HEK293 (cell line): ENCODE results near the gene NHS.

Experiments
- CTCF ChIA-PET: fragments of 350-600 bp; formaldehyde crosslinking; extraction: SDS; loops from one replicate; lab custom pipeline; 2021; ENCODE audit warnings: antibody characterized with exemption; lab: Yijun Ruan, JAX
- POLR2A ChIA-PET: fragments of 300-600 bp; formaldehyde crosslinking; extraction: SDS; loops from one replicate; lab custom pipeline; 2020; ENCODE audit warnings: antibody characterized with exemption, inconsistent platforms; lab: Yijun Ruan, JAX
- H3K27ac ChIP-seq: fragments of 200-500 bp; sonication (Bioruptor generic); 2 replicates; pipeline ENCODE4 v1.5.1; 2014; ENCODE audit warnings: low read depth, low read length, control low read depth, inconsistent platforms; ENCODE audit errors: extremely low read depth
- H3K36me3 ChIP-seq, 2 experiments: fragments of 200-500 bp in 1 of 2; sonication (Bioruptor generic) in 1 of 2; 1 replicate in 1 of 2; 2 replicates in 1 of 2; pipeline ENCODE4 v1.5.1; 2014 to 2017; ENCODE audit warnings: inconsistent platforms in 2 of 2, low read length in 2 of 2; ENCODE audit not compliant: control insufficient read depth in 2 of 2, insufficient read depth in 1 of 2
- H3K4me1 ChIP-seq: fragments of 200-500 bp; sonication (Bioruptor generic); 2 replicates; pipeline ENCODE4 v1.5.1; 2014; ENCODE audit warnings: mild to moderate bottlenecking, low read length, inconsistent platforms; ENCODE audit not compliant: control insufficient read depth, insufficient read depth
- H3K4me3 ChIP-seq: 2 replicates; pipeline ENCODE4 v1.5.1; 2011; ENCODE audit warnings: low read depth, mild to moderate bottlenecking, control low read depth, low read length, moderate library complexity
- H3K9me3 ChIP-seq: fragments of 200-500 bp; sonication (Bioruptor generic); 2 replicates; pipeline ENCODE4 v1.5.1; 2014; ENCODE audit warnings: low read depth, low read length, inconsistent platforms; ENCODE audit not compliant: control insufficient read depth, insufficient read depth
- REPIN1 ChIP-seq: fragments of 450-650 bp; formaldehyde crosslinking; IDR thresholded peaks from 2 replicates; pipeline ENCODE4 v1.5.1; 2017; ENCODE audit warnings: missing biosample characterization, missing genetic modification characterization, low read depth
- SP7 ChIP-seq: fragments of 450-650 bp; formaldehyde crosslinking; IDR thresholded peaks from 2 replicates; pipeline ENCODE4 v1.5.1; 2016; ENCODE audit warnings: missing biosample characterization, missing genetic modification characterization
- ZFHX2 ChIP-seq: fragments of 450-650 bp; formaldehyde crosslinking; conservative IDR thresholded peaks from 2 replicates; pipeline ENCODE4 v1.5.1; 2016; ENCODE audit warnings: missing biosample characterization, missing genetic modification characterization
- ZFP3 ChIP-seq: fragments of 450-650 bp; formaldehyde crosslinking; IDR thresholded peaks from 2 replicates; pipeline ENCODE4 v1.5.1; 2016; ENCODE audit warnings: low read depth, missing biosample characterization, missing genetic modification characterization
- ZNF121 ChIP-seq: fragments of 450-650 bp; formaldehyde crosslinking; IDR thresholded peaks from 2 replicates; pipeline ENCODE4 v1.5.1; 2016; ENCODE audit warnings: missing biosample characterization, missing genetic modification characterization
- ZNF174 ChIP-seq: fragments of 450-650 bp; formaldehyde crosslinking; IDR thresholded peaks from 2 replicates; pipeline ENCODE4 v1.5.0; 2017; ENCODE audit warnings: missing biosample characterization, mild to moderate bottlenecking, missing genetic modification characterization
- ZNF175 ChIP-seq: fragments of 450-650 bp; formaldehyde crosslinking; IDR thresholded peaks from 2 replicates; pipeline ENCODE4 v1.5.1; 2016; ENCODE audit warnings: missing biosample characterization, missing genetic modification characterization
- ZNF19 ChIP-seq: fragments of 450-650 bp; formaldehyde crosslinking; IDR thresholded peaks from 2 replicates; pipeline ENCODE4; 2016; ENCODE audit warnings: missing biosample characterization, missing genetic modification characterization, low read depth
- ZNF239 ChIP-seq: fragments of 450-650 bp; formaldehyde crosslinking; IDR thresholded peaks from 2 replicates; pipeline ENCODE4 v1.5.1; 2016; ENCODE audit warnings: missing biosample characterization, missing genetic modification characterization
- ZNF24 ChIP-seq: fragments of 450-650 bp; formaldehyde crosslinking; IDR thresholded peaks from 2 replicates; pipeline ENCODE4 v1.5.1; 2016; ENCODE audit warnings: missing biosample characterization, missing genetic modification characterization
- ZNF473 ChIP-seq: fragments of 450-650 bp; formaldehyde crosslinking; IDR thresholded peaks from 2 replicates; pipeline ENCODE4 v1.5.1; 2017; ENCODE audit warnings: missing biosample characterization, missing genetic modification characterization
- ZNF530 ChIP-seq: fragments of 450-650 bp; formaldehyde crosslinking; IDR thresholded peaks from 2 replicates; pipeline ENCODE4 v1.5.1; 2016; ENCODE audit warnings: low read depth, missing biosample characterization, missing genetic modification characterization
- ZNF544 ChIP-seq: fragments of 450-650 bp; formaldehyde crosslinking; IDR thresholded peaks from 2 replicates; pipeline ENCODE4 v1.5.0; 2017; ENCODE audit warnings: missing biosample characterization, missing genetic modification characterization
- ZNF558 ChIP-seq: fragments of 450-650 bp; formaldehyde crosslinking; IDR thresholded peaks from 2 replicates; pipeline ENCODE4 v1.5.1; 2016; ENCODE audit warnings: missing biosample characterization, missing genetic modification characterization
- ZNF660 ChIP-seq: fragments of 450-650 bp; IDR thresholded peaks from 2 replicates; pipeline ENCODE4 v1.5.1; 2018; ENCODE audit warnings: missing biosample characterization, mild to moderate bottlenecking, missing genetic modification characterization
- TF ChIP-seq, protein P1 (sequence below): fragments of 450-650 bp; formaldehyde crosslinking; conservative IDR thresholded peaks from 2 replicates; pipeline ENCODE4 v1.5.1; 2016; ENCODE audit warnings: low read depth, missing biosample characterization, missing genetic modification characterization
- TF ChIP-seq, protein P2 (sequence below): fragments of 450-650 bp; formaldehyde crosslinking; IDR thresholded peaks from 2 replicates; pipeline ENCODE4 v1.5.1; 2016; ENCODE audit warnings: missing biosample characterization, missing genetic modification characterization
- TF ChIP-seq, protein P3 (sequence below): fragments of 450-650 bp; formaldehyde crosslinking; IDR thresholded peaks from 2 replicates; pipeline ENCODE4 v1.5.1; 2016; ENCODE audit warnings: missing biosample characterization, missing genetic modification characterization
- TF ChIP-seq, protein P4 (sequence below): fragments of 450-650 bp; formaldehyde crosslinking; IDR thresholded peaks from 2 replicates; pipeline ENCODE4 v1.5.1; 2017; ENCODE audit warnings: missing biosample characterization, missing genetic modification characterization
- TF ChIP-seq, protein P5 (sequence below): fragments of 450-650 bp; formaldehyde crosslinking; IDR thresholded peaks from 2 replicates; pipeline ENCODE4 v1.5.1; 2017; ENCODE audit warnings: missing biosample characterization, missing genetic modification characterization
- TF ChIP-seq, protein P6 (sequence below): fragments of 450-650 bp; formaldehyde crosslinking; IDR thresholded peaks from 2 replicates; pipeline ENCODE4 v1.5.1; 2016; ENCODE audit warnings: missing biosample characterization, missing genetic modification characterization

The NHS gene

DNA sequence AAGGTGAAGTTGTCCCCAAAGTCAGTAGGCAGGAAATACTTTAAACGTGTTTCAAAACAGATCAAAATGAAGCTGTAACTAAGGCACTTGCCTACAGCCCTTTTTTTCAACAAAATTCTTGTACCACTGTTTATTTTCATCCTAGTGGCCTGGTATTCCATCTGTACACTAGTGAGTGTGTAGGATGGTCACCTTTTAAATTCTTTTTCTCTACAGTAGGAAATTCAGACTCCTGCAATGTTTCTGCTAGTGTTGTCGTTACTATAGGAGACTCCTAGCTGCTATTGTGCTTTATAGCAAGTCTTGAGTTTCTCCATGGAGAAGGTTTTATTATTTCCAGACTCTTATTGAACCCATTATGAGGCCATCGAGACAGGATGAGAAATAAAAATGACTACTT, 7.0 kb upstream of the NHS start:
- ChIA-PET POLR2A (interaction anchor here (0.6 kb wide), 1 partner anchor 22 kb away, joined by 3 read pairs; no protein-coding TSS in a partner anchor), CTCF (interaction anchor here (0.9 kb wide), 1 partner anchor 124 kb away, joined by 3 read pairs; no protein-coding TSS in a partner anchor)
- Histone ChIP-seq H3K4me3 (no peak overlapping the region), H3K9me3 (no peaks in the 10 kb centered on the region), H3K27ac (no peak overlapping the region), H3K4me1 (peaks cover 4% of the 10 kb centered on the region; the same call in 1 of the 2 replicates), H3K36me3 (no peaks in the 10 kb centered on the region)
- TF ChIP-seq, protein P1, sequence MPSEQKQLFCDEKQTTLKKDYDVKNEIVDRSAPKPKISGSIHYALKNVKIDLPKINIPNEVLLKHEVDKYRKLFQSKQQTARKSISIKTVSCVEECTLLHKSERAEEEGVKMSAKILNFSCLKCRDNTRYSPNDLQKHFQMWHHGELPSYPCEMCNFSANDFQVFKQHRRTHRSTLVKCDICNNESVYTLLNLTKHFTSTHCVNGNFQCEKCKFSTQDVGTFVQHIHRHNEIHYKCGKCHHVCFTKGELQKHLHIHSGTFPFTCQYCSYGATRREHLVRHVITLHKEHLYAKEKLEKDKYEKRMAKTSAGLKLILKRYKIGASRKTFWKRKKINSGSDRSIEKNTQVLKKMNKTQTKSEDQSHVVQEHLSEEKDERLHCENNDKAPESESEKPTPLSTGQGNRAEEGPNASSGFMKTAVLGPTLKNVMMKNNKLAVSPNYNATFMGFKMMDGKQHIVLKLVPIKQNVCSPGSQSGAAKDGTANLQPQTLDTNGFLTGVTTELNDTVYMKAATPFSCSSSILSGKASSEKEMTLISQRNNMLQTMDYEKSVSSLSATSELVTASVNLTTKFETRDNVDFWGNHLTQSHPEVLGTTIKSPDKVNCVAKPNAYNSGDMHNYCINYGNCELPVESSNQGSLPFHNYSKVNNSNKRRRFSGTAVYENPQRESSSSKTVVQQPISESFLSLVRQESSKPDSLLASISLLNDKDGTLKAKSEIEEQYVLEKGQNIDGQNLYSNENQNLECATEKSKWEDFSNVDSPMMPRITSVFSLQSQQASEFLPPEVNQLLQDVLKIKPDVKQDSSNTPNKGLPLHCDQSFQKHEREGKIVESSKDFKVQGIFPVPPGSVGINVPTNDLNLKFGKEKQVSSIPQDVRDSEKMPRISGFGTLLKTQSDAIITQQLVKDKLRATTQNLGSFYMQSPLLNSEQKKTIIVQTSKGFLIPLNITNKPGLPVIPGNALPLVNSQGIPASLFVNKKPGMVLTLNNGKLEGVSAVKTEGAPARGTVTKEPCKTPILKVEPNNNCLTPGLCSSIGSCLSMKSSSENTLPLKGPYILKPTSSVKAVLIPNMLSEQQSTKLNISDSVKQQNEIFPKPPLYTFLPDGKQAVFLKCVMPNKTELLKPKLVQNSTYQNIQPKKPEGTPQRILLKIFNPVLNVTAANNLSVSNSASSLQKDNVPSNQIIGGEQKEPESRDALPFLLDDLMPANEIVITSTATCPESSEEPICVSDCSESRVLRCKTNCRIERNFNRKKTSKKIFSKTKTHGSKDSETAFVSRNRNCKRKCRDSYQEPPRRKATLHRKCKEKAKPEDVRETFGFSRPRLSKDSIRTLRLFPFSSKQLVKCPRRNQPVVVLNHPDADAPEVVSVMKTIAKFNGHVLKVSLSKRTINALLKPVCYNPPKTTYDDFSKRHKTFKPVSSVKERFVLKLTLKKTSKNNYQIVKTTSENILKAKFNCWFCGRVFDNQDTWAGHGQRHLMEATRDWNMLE, result no peak
- no peak for TF ChIP-seq ZFHX2 (tag by site-specific recombination)
- TF ChIP-seq, protein P2, sequence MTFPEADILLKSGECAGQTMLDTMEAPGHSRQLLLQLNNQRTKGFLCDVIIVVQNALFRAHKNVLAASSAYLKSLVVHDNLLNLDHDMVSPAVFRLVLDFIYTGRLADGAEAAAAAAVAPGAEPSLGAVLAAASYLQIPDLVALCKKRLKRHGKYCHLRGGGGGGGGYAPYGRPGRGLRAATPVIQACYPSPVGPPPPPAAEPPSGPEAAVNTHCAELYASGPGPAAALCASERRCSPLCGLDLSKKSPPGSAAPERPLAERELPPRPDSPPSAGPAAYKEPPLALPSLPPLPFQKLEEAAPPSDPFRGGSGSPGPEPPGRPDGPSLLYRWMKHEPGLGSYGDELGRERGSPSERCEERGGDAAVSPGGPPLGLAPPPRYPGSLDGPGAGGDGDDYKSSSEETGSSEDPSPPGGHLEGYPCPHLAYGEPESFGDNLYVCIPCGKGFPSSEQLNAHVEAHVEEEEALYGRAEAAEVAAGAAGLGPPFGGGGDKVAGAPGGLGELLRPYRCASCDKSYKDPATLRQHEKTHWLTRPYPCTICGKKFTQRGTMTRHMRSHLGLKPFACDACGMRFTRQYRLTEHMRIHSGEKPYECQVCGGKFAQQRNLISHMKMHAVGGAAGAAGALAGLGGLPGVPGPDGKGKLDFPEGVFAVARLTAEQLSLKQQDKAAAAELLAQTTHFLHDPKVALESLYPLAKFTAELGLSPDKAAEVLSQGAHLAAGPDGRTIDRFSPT (tag by site-specific recombination), result no peak
- no peak for TF ChIP-seq ZNF239 (tag by site-specific recombination)
- TF ChIP-seq ZNF530 (tag by site-specific recombination), result no peak
- no peak for TF ChIP-seq ZNF544 (tag by site-specific recombination)
- TF ChIP-seq REPIN1, result no peak
- TF ChIP-seq, protein P3, sequence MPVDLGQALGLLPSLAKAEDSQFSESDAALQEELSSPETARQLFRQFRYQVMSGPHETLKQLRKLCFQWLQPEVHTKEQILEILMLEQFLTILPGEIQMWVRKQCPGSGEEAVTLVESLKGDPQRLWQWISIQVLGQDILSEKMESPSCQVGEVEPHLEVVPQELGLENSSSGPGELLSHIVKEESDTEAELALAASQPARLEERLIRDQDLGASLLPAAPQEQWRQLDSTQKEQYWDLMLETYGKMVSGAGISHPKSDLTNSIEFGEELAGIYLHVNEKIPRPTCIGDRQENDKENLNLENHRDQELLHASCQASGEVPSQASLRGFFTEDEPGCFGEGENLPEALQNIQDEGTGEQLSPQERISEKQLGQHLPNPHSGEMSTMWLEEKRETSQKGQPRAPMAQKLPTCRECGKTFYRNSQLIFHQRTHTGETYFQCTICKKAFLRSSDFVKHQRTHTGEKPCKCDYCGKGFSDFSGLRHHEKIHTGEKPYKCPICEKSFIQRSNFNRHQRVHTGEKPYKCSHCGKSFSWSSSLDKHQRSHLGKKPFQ (tag by site-specific recombination), result no peak
- TF ChIP-seq ZFP3 (tag by site-specific recombination), result no peak

DNA sequence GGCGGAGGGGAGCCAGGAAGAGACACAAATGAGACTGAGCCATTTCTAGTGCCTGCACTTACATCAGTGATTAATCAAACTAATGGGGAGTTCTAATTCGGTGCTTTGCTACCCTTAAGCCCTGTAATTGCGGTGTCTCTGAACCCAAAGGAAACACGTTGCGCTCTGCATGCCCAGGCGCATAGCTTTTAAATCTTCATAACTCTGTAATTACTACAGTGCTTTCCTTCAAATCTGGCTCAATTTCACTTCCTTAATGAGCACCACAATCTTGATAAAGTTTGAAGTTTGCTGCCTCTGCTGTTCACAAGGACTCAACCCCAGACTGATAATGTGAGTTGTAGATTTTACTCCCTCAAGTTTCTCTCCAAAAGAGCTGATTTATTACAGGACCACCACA, 5.7 kb upstream of the NHS start:
- H3K27ac ChIP-seq, result no peak overlapping the region
- no peak overlapping the region for H3K4me3 ChIP-seq
- ChIA-PET CTCF (interaction anchor here (1.8 kb wide), 1 partner anchor 9 kb away, joined by 10 read pairs; no protein-coding TSS in a partner anchor), POLR2A (no interaction called here)
- H3K36me3 ChIP-seq, result no peaks in the 10 kb centered on the region
- H3K9me3 ChIP-seq, result no peaks in the 10 kb centered on the region
- H3K4me1 ChIP-seq, result peaks cover 4% of the 10 kb centered on the region; the same call in 1 of the 2 replicates
- TF ChIP-seq ZNF121 (tag by site-specific recombination) (no peak), ZNF19 (tag by site-specific recombination) (no peak), ZNF174 (tag by site-specific recombination) (no peak), ZNF175 (tag by site-specific recombination) (no peak), ZNF558 (no peak), SP7 (tag by site-specific recombination) (peak; percentile 94), ZNF660 (tag by site-specific recombination) (no peak), ZNF24 (tag by site-specific recombination) (no peak), ZNF473 (no peak)
- TF ChIP-seq, protein P4, sequence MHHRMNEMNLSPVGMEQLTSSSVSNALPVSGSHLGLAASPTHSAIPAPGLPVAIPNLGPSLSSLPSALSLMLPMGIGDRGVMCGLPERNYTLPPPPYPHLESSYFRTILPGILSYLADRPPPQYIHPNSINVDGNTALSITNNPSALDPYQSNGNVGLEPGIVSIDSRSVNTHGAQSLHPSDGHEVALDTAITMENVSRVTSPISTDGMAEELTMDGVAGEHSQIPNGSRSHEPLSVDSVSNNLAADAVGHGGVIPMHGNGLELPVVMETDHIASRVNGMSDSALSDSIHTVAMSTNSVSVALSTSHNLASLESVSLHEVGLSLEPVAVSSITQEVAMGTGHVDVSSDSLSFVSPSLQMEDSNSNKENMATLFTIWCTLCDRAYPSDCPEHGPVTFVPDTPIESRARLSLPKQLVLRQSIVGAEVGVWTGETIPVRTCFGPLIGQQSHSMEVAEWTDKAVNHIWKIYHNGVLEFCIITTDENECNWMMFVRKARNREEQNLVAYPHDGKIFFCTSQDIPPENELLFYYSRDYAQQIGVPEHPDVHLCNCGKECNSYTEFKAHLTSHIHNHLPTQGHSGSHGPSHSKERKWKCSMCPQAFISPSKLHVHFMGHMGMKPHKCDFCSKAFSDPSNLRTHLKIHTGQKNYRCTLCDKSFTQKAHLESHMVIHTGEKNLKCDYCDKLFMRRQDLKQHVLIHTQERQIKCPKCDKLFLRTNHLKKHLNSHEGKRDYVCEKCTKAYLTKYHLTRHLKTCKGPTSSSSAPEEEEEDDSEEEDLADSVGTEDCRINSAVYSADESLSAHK, result no peak
- TF ChIP-seq, protein P5, sequence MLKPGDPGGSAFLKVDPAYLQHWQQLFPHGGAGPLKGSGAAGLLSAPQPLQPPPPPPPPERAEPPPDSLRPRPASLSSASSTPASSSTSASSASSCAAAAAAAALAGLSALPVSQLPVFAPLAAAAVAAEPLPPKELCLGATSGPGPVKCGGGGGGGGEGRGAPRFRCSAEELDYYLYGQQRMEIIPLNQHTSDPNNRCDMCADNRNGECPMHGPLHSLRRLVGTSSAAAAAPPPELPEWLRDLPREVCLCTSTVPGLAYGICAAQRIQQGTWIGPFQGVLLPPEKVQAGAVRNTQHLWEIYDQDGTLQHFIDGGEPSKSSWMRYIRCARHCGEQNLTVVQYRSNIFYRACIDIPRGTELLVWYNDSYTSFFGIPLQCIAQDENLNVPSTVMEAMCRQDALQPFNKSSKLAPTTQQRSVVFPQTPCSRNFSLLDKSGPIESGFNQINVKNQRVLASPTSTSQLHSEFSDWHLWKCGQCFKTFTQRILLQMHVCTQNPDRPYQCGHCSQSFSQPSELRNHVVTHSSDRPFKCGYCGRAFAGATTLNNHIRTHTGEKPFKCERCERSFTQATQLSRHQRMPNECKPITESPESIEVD (tag by site-specific recombination), result peak; percentile 46
- TF ChIP-seq, protein P6, sequence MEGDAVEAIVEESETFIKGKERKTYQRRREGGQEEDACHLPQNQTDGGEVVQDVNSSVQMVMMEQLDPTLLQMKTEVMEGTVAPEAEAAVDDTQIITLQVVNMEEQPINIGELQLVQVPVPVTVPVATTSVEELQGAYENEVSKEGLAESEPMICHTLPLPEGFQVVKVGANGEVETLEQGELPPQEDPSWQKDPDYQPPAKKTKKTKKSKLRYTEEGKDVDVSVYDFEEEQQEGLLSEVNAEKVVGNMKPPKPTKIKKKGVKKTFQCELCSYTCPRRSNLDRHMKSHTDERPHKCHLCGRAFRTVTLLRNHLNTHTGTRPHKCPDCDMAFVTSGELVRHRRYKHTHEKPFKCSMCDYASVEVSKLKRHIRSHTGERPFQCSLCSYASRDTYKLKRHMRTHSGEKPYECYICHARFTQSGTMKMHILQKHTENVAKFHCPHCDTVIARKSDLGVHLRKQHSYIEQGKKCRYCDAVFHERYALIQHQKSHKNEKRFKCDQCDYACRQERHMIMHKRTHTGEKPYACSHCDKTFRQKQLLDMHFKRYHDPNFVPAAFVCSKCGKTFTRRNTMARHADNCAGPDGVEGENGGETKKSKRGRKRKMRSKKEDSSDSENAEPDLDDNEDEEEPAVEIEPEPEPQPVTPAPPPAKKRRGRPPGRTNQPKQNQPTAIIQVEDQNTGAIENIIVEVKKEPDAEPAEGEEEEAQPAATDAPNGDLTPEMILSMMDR (tag by site-specific recombination), result no peak
